K562 (cell line): ENCODE measurements around the gene PPP1R15B. TPM values are rescaled to one million over a fixed set of nuclear protein-coding genes. Genes with fewer than 3 reads are reported as not detected.

Experiments
- ARNT ChIP-seq, 2 experiments: fragments of 450-650 bp; IDR thresholded peaks; 2 replicates each; pipeline ENCODE4 v1.6.1; 2016; ENCODE audit warnings: mild to moderate bottlenecking in 1 of 2
- ETV5 ChIP-seq: sonication (generic); formaldehyde crosslinking; IDR thresholded peaks from 2 replicates; pipeline ENCODE4 v1.4.0; 2020; ENCODE audit warnings: low read depth, mild to moderate bottlenecking, missing genetic modification reagents
- GABPB2 ChIP-seq: fragments of 250-450 bp; sonication (Bioruptor Pico); conservative IDR thresholded peaks from 2 replicates; pipeline ENCODE4 v1.5.1; 2021; ENCODE audit warnings: mild to moderate bottlenecking
- MIER1 ChIP-seq: fragments of 450-650 bp; IDR thresholded peaks from 2 replicates; pipeline ENCODE4 v1.6.1; 2016; ENCODE audit warnings: antibody characterized with exemption, mild to moderate bottlenecking, low read depth
- NFE2L1 ChIP-seq: fragments of 450-650 bp; IDR thresholded peaks from 2 replicates; pipeline ENCODE4 v1.6.1; 2016; ENCODE audit warnings: missing genetic modification characterization, low read depth, mild to moderate bottlenecking, missing compliant biosample characterization, moderate library complexity, borderline replicate concordance
- NFIX ChIP-seq: fragments of 250-450 bp; sonication (Bioruptor Pico); IDR thresholded peaks from 2 replicates; pipeline ENCODE4 v1.4.0; 2020; ENCODE audit warnings: low read depth, mild to moderate bottlenecking, moderate library complexity
- RNF2 ChIP-seq: sonication (generic); IDR thresholded peaks from 2 replicates; pipeline ENCODE4 v1.6.1; 2016
- TAF7 ChIP-seq: fragments of 450-650 bp; IDR thresholded peaks from 2 replicates; pipeline ENCODE4 v1.6.1; 2016; ENCODE audit warnings: missing genetic modification characterization, missing compliant biosample characterization
- TRIM24 ChIP-seq, 2 experiments: fragments of 450-650 bp; IDR thresholded peaks; 2 replicates each; pipeline ENCODE4 v1.6.1; 2016
- XRCC3 ChIP-seq: fragments of 450-650 bp; IDR thresholded peaks from 2 replicates; pipeline ENCODE4 v1.6.1; 2017; ENCODE audit warnings: mild to moderate bottlenecking, moderate library complexity
- ZBTB1 ChIP-seq: sonication (generic); formaldehyde crosslinking; IDR thresholded peaks from 2 replicates; pipeline ENCODE4 v1.8.1; 2023; ENCODE audit warnings: missing genetic modification reagents, low read depth, mild to moderate bottlenecking, borderline replicate concordance
- ZBTB17 ChIP-seq: fragments of 450-650 bp; formaldehyde crosslinking; IDR thresholded peaks from 2 replicates; pipeline ENCODE4 v1.4.0; 2020; ENCODE audit warnings: mild to moderate bottlenecking
- ZNF165 ChIP-seq: fragments of 250-450 bp; sonication (Bioruptor Pico); IDR thresholded peaks from 2 replicates; pipeline ENCODE4 v1.4.0; 2020; ENCODE audit warnings: borderline replicate concordance
- ZNF696 ChIP-seq: fragments of 250-450 bp; sonication (Bioruptor Pico); conservative IDR thresholded peaks from 2 replicates; pipeline ENCODE4 v1.4.0; 2020; ENCODE audit warnings: mild to moderate bottlenecking, moderate library complexity
- ZNF766 ChIP-seq: fragments of 200-800 bp; sonication (Bioruptor generic); conservative IDR thresholded peaks from 2 replicates; pipeline ENCODE4 v1.6.1; 2016; ENCODE audit warnings: missing genetic modification characterization, missing compliant biosample characterization
- polyA plus RNA-seq, 8 experiments: library from polyadenylated mRNA; depleted of rRNA in 4 of 8; stranded (reverse) in 5 of 8; unstranded in 3 of 8; fragments of >200 nt; fragmentation: Nextera tagmentation in 2 of 8; fragmentation: Illumina TruSeq in 1 of 8; extraction: Ambion mirVana in 2 of 8; extraction: Trizol in 1 of 8; gene quantifications; 2 replicates each; pipeline versions ENCODE4 v1.2.1 to v1.2.3, GENCODE V29; 2011 to 2014; ENCODE audit warnings: inconsistent platforms in 1 of 8, missing spikeins in 1 of 8
- total RNA-seq, 7 experiments: library from RNA; depleted of rRNA in 6 of 7; stranded (reverse); fragments of >200 nt in 6 of 7; fragmentation: Illumina TruSeq in 2 of 7; extraction: Trizol in 2 of 7; gene quantifications; 2 replicates each; pipeline versions ENCODE4 v1.2.1 to v1.2.3, GENCODE V29; 2011 to 2021; ENCODE audit warnings: low replicate concordance in 1 of 7
- TF ChIP-seq, protein P1 (sequence below), 2 experiments: fragments of 450-650 bp; IDR thresholded peaks; 2 replicates each; pipeline ENCODE4 v1.6.1; 2018; ENCODE audit warnings: mild to moderate bottlenecking in 2 of 2, low read depth in 1 of 2; ENCODE audit not compliant: partially characterized antibody in 2 of 2
- TF ChIP-seq, protein P2 (sequence below): sonication (generic); formaldehyde crosslinking; IDR thresholded peaks from 2 replicates; pipeline ENCODE4 v1.8.0; 2023; ENCODE audit warnings: mild to moderate bottlenecking, missing genetic modification reagents
- TF ChIP-seq, protein P3 (sequence below): fragments of 450-650 bp; formaldehyde crosslinking; IDR thresholded peaks from 2 replicates; pipeline ENCODE4 v1.4.0; 2022; ENCODE audit warnings: mild to moderate bottlenecking, moderate library complexity
- TF ChIP-seq, protein P4 (sequence below): fragments of 250-450 bp; sonication (Bioruptor Pico); IDR thresholded peaks from 2 replicates; pipeline ENCODE4 v1.8.0; 2021; ENCODE audit warnings: borderline replicate concordance, mild to moderate bottlenecking, moderate library complexity; ENCODE audit not compliant: poor library complexity, severe bottlenecking

The PPP1R15B gene
- total and polyA plus RNA-seq, 9 of the 15 experiments (the other 6 are each of a cell fraction or from before 2014, with no cell fraction given), result 17.0 to 48.1 (median 30.8) TPM

DNA sequence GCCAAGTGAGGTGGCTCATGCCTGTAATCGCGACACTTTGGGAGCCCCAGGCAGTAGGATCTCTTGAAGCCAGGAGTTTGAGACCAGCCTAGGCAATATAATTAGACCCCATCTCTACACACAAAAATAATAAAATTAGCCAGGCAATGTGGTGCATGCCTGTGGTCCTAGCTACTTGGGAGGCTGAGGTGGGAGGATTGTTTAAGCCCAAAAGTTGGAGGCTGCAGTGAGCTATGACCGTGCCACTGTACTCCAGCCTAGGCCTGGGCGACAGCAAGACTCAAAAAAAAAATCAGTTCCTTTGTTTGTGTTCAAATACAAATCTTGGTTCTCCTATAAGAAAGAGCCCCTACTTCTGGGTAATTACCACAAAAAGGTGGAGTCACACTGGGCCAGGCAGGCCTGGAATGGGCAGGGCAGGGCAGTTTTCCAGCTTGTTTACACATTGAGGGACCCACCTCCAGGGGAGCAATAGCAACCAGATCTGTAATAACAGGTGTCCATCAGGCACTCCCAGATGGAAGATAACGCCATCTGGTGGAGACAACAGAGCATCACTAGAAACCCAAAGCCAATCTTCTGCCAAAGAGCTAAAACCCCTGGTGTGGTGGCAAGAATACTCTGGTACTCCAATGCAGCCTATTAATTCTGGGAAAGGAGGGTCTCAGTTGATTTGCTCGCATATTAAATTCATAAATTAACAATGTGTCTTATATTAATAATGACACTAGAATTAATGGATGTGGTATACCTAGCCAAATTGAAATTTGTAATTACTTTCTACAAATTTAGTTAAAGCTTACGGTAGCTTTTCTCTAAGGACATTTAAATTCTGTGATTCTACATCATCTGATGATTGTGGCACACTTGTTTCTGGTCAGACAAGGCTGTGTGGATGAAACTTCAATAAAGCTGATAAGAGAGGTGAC is 13.2 kb downstream of the PPP1R15B start (continued):
- TF ChIP-seq, protein P1, sequence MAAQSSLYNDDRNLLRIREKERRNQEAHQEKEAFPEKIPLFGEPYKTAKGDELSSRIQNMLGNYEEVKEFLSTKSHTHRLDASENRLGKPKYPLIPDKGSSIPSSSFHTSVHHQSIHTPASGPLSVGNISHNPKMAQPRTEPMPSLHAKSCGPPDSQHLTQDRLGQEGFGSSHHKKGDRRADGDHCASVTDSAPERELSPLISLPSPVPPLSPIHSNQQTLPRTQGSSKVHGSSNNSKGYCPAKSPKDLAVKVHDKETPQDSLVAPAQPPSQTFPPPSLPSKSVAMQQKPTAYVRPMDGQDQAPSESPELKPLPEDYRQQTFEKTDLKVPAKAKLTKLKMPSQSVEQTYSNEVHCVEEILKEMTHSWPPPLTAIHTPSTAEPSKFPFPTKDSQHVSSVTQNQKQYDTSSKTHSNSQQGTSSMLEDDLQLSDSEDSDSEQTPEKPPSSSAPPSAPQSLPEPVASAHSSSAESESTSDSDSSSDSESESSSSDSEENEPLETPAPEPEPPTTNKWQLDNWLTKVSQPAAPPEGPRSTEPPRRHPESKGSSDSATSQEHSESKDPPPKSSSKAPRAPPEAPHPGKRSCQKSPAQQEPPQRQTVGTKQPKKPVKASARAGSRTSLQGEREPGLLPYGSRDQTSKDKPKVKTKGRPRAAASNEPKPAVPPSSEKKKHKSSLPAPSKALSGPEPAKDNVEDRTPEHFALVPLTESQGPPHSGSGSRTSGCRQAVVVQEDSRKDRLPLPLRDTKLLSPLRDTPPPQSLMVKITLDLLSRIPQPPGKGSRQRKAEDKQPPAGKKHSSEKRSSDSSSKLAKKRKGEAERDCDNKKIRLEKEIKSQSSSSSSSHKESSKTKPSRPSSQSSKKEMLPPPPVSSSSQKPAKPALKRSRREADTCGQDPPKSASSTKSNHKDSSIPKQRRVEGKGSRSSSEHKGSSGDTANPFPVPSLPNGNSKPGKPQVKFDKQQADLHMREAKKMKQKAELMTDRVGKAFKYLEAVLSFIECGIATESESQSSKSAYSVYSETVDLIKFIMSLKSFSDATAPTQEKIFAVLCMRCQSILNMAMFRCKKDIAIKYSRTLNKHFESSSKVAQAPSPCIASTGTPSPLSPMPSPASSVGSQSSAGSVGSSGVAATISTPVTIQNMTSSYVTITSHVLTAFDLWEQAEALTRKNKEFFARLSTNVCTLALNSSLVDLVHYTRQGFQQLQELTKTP (IDR thresholded peaks at IDR 0.05; ENCODE audit: low read depth in 1 of 2, partially characterized antibody in 2 of 2), result no peak
- TF ChIP-seq TAF7 (tag) (no peak), ARNT (IDR thresholded peaks at IDR 0.05) (no peak), GABPB2 (CRISPR knock-in tag) (no peak), TRIM24 (IDR thresholded peaks at IDR 0.05) (no peak), ZBTB17 (CRISPR knock-in tag) (0 out of 2 replicates have a peak, but pooled peaks have one; percentile 42), ETV5 (CRISPR knock-in tag) (no peak), ZNF696 (no peak), XRCC3 (no peak), MIER1 (no peak), ZNF766 (no peak), RNF2 (no peak), NFIX (CRISPR knock-in tag) (no peak), NFE2L1 (tag) (no peak), ZBTB1 (CRISPR knock-in tag) (no peak), ZNF165 (no peak)
- TF ChIP-seq, protein P2, sequence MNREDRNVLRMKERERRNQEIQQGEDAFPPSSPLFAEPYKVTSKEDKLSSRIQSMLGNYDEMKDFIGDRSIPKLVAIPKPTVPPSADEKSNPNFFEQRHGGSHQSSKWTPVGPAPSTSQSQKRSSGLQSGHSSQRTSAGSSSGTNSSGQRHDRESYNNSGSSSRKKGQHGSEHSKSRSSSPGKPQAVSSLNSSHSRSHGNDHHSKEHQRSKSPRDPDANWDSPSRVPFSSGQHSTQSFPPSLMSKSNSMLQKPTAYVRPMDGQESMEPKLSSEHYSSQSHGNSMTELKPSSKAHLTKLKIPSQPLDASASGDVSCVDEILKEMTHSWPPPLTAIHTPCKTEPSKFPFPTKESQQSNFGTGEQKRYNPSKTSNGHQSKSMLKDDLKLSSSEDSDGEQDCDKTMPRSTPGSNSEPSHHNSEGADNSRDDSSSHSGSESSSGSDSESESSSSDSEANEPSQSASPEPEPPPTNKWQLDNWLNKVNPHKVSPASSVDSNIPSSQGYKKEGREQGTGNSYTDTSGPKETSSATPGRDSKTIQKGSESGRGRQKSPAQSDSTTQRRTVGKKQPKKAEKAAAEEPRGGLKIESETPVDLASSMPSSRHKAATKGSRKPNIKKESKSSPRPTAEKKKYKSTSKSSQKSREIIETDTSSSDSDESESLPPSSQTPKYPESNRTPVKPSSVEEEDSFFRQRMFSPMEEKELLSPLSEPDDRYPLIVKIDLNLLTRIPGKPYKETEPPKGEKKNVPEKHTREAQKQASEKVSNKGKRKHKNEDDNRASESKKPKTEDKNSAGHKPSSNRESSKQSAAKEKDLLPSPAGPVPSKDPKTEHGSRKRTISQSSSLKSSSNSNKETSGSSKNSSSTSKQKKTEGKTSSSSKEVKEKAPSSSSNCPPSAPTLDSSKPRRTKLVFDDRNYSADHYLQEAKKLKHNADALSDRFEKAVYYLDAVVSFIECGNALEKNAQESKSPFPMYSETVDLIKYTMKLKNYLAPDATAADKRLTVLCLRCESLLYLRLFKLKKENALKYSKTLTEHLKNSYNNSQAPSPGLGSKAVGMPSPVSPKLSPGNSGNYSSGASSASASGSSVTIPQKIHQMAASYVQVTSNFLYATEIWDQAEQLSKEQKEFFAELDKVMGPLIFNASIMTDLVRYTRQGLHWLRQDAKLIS (CRISPR knock-in tag), result no peak
- TF ChIP-seq, protein P3, sequence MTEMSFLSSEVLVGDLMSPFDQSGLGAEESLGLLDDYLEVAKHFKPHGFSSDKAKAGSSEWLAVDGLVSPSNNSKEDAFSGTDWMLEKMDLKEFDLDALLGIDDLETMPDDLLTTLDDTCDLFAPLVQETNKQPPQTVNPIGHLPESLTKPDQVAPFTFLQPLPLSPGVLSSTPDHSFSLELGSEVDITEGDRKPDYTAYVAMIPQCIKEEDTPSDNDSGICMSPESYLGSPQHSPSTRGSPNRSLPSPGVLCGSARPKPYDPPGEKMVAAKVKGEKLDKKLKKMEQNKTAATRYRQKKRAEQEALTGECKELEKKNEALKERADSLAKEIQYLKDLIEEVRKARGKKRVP, result no peak
- TF ChIP-seq, protein P4, sequence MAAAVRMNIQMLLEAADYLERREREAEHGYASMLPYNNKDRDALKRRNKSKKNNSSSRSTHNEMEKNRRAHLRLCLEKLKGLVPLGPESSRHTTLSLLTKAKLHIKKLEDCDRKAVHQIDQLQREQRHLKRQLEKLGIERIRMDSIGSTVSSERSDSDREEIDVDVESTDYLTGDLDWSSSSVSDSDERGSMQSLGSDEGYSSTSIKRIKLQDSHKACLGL (CRISPR knock-in tag), result no peak
